Measurements from ENCODE around the gene CAMKMT.

Gene CAMKMT

DNA sequence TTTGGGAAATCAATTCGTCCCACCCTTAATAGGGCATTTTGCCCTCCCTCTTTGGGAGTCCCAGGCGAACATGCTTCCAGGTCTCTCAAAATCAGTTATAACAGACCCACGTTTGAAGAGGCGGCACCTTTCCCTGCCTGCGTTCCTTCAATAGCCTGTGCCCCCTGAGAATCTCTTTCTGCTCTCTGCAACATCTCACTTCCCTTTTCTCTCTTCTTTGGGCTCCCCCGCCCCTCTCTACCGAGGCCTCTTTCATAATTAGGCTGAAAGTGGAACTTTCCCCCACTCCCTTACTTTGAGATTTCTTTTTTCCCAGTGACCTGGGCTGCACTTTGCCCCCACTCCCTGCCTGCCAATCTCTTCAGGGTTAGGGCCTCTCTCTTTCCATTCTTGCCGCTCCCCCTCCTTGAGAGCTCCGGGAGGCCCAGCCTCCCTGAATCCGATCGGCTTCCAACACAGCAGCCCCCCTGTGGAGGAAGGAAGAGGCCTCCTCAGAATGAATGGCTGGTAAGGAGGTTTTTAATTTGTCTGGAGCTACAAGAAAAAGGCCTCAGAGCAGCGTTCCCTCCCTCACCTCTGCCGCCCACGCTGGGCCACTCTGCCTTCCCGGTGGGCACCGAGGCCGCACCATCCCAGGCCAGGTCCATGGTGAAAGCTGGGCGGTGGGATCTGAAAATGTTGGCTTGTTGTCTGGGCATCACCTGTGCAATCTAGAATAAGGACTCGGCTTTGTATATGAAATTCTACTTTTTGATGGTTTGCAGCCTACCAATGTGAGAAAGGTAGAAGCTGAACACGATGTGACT is 417.1 kb downstream of the CAMKMT start:
- peak; percentile 51 for DNase-seq

- no peak for DNase-seq
These were observed 418.0 kb downstream of the CAMKMT start for GRCh38 chr2:44779793-44780192.

GRCh38 chr2:44780406-44780805 is 418.7 kb downstream of the CAMKMT start:
- no peak for DNase-seq

DNA sequence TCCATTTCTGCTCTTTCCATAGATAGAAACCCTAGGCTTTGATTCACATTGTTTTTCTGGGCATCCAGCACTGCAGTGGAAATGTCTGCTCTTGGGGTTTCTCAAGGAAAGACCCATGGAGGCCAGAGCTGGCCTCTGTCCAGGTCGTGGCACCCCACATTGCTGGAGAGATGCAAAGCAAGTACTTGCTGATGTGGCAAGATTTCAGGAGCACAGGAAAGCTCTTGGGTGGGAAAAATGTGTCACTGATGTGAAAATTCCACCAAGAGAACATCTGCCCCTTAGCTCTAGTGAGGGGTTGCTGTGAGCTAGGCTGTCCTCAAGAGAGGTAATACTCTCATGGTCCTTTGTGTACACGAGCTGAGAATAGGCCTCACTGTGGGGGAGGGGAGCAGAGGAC is 423.7 kb downstream of the CAMKMT start:
- DNase-seq: no peak

DNA sequence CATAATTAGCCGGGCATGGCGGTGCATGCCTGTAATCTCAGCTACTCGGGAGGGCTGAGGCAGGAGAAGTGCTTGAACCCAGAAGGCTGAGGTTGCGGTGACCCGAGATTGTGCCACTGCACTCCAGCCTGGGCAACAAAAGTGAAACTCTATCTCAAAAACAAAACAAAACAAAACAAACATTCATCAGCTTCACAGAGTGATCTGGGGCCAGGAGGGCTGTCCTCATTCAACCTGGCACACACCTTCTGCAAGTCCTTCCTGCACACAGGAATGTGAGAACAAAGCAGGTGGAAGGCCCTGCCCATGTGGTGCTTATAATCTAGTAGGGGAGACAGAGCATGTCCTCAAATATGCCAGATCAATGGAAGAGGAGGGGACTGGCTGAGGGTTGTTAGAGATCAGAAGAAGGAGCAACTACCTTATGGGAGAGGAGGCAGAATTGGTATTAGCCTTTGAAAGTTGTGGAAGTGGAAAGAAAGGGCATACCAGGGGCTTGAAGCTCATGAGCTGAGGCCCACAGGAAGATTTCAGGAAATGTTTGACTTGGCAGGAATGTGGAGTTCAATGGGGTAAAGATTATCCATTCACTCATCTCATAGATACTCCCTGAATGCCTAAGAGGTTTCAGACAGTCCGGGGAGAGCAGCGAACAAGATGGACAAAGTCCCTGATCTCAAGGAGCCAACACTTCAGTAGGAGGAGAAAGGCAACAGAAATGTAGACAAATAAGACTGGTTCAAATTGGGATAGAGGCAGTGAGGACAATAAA is 424.5 kb downstream of the CAMKMT start:
- DNase-seq: no peak

DNA sequence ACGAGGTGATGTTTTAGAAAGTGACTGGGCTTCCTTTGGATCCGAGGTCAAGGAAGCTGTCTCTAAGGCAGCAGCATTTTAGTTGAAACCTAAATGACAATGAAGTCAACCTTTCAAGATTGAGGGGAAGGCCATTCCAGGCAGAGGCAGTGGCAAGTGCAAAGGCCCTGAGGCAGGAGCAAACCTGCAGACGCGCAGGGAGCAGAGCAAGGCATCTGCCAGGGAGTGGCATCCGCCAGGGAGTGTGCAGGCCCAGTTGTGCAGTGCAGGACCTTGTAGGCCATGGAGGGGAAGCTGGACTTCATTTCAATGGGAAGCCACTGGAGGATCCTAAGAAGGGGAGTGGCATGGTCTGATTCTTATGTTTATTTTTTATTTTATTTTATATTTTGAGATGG is 425.1 kb downstream of the CAMKMT start:
- no peak for DNase-seq

DNA sequence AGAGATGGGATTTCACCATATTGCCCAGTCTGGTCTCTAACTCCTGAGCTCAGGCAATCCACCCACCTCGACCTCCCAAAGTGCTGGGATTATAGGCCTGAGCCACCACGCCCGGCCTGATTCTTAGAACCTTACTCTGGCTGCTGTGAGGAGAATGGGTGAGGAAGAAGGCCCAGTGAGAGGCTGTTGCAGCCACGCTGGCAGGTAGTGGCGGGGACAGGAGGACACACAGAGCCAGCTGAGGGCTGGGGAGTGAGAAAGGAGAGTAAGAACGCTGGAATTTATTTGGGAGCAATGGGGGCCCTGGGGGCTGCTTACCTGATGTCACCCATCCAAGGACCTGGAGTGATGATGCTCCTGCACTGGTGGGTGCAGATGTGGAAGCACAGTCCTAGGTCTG is 425.9 kb downstream of the CAMKMT start:
- DNase-seq: no peak

GRCh38 chr2:44789446-44789845 is 427.7 kb downstream of the CAMKMT start:
- no peak for DNase-seq

DNA sequence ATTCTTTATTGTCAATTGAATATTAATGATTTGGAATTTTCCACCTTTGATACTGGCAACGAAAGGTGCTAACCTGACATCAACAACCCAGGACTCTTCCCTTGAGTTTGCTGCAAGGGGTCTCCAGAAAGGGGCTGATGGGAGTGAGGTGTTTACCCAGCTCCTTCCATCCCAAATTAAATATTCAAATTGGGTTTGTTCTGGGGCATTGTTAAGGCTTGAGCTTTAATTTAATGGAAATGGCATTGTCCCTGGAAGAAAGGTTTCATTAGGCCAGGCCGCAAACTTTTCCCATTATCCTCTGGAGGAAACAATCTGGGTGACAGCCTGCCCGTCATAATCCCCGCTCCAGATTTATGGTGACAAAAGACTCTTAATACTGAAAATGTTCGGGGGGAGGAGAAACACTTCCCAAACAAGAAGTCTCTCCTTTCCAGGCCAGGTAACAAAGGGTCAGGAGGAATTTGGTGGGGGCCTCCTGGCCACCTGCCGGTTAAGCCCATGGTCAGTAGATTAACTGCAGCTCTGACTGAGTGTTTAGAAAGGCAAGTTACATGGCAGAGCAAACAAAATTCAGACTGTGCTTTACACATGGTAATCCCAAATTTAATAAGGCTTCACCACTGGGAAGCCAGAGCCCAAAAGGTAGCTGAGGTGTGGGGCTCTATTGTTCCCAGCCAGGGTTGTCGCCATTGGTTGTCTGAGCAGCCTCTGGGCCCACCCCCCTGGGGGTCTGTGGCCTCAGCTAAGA is 428.4 kb downstream of the CAMKMT start:
- DNase-seq: no peak

GRCh38 chr2:44793322-44793870 is 431.6 kb downstream of the CAMKMT start:
- peak; percentile 62 for DNase-seq

GRCh38 chr2:44796771-44797170 is 435.0 kb downstream of the CAMKMT start:
- no peak for DNase-seq

- DNase-seq: no peak
These were observed 436.5 kb downstream of the CAMKMT start for GRCh38 chr2:44798139-44798659.

- DNase-seq: no peak
These were observed 437.4 kb downstream of the CAMKMT start for GRCh38 chr2:44799105-44799504.

GRCh38 chr2:44799754-44800153 is 438.0 kb downstream of the CAMKMT start:
- no peak for DNase-seq

DNA sequence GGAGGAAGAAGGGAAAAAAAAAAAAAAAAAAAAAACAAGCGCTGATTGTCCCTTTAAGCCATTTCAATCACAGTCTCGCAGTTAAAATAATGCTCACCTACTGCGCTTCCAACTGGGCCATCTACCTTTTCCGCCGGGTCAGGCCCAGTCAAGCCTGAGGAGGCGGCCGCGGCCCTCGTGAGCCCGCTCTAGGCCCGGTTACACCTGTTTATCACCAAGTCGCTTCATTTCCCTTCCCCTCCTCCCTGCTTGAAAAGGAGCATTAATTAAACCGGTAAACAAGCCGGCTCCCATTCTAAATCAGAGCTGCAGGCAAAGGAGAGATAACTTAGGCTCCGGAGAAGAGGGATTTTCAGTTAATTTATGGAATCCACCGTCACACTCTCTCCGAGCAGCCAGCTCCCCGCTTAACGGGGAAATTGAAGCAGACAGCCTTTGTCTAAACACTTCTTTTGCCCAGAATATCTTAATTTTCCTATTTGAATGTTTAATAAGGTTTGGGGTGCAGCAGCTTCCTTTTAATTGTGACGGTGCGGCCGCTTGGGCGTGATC is 439.6 kb downstream of the CAMKMT start:
- no peak for DNase-seq

DNA sequence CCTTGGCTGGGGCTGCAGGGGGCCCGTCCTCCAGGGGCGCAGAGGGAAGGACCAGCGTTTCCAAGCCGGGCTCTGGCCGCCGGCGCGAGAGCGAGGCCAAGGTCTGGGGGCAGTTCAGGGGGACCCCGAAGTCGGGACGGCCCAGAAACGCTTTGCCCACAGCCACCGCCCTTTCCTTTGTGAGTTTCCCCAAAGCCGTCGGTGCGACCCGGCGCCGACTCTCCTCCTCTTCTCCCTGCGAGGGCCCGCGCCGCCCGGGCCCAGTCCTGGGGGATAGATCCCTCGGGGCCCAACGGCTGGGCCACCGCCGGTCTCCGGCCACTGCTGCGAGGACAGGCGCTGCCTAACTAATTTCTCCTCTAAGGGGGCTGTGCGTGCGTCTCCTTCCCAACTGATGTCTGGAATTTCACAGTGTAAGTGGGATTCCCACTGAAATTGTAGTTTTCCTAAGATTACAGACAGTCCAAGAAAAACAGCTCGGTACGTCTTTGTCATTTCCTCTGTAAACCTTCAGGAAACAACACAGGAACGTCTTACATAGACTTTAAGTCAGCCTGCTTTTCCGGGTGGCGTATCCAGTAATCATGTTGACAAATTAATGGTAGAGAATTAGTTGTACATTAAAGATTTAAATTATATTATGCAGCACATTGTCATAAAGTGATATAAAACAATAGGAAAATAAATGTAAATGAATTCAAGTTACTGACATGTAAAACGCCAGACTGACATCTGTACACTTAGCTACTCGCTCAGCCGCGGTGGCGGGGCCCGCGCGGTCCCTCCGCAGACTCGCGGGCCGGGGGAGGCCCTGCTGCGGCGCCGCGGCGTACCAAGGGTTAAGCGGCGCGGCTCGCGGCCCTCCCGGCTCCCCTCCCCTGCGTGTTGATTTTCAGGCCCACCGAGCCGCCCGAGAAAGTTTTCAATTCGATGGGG is 440.4 kb downstream of the CAMKMT start:
- no peak for DNase-seq

- peak; percentile 10 for DNase-seq
These were observed 441.2 kb downstream of the CAMKMT start for GRCh38 chr2:44802777-44803424.

GRCh38 chr2:44804406-44805265 is 442.9 kb downstream of the CAMKMT start:
- DNase-seq: no peak

- DNase-seq: no peak
These were observed 443.9 kb downstream of the CAMKMT start for GRCh38 chr2:44805401-44806235.

Measured in hematopoietic multipotent progenitor cell treated with erythropoietin and hydrocortisone succinate and interleukin-3 and kit ligand, for 6 days (in vitro differentiated cells).